WTC11 (cell line): ENCODE measurements around the gene CLEC18A. TPM values are rescaled to one million over a fixed set of nuclear protein-coding genes. Genes with fewer than 3 reads are reported as not detected.

Experiments used
- ATAC-seq: fragments of 200-7000 bp; cut with Tn5 transposase; 2 replicates; pipeline ENCODE4 v1.10.0; 2021; ENCODE audit warnings: mild to moderate bottlenecking, moderate library complexity
- CTCF ChIA-PET: fragments of 300-600 bp; sonication (Branson Sonifier 250); formaldehyde crosslinking; loops from one replicate; lab custom pipeline; 2021; ENCODE audit warnings: antibody characterized with exemption; lab: Charles Lee
- POLR2A ChIA-PET: fragments of 350-600 bp; sonication (Branson Sonifier 250); formaldehyde crosslinking; loops from one replicate; lab custom pipeline; 2021; ENCODE audit warnings: antibody characterized with exemption; lab: Charles Lee
- DNase-seq: peaks from one replicate; pipeline ENCODE4 v3.0.0; 2021; ENCODE audit warnings: low spot score
- H3K27ac Mint-ChIP-seq: 2 replicates; pipeline ENCODE4 v1.8.0; 2021; ENCODE audit warnings: mixed read lengths
- H3K27me3 Mint-ChIP-seq: 2 replicates; pipeline ENCODE4 v1.8.0; 2021; ENCODE audit warnings: low read depth, mild to moderate bottlenecking, moderate library complexity, mixed read lengths
- H3K36me3 Mint-ChIP-seq: 2 replicates; pipeline ENCODE4 v1.8.0; 2021; ENCODE audit warnings: mixed read lengths
- H3K4me1 Mint-ChIP-seq: 2 replicates; pipeline ENCODE4 v1.8.0; 2022; ENCODE audit warnings: mixed read lengths
- H3K4me3 Mint-ChIP-seq: 2 replicates; pipeline ENCODE4 v1.8.0; 2021; ENCODE audit warnings: mild to moderate bottlenecking, moderate library complexity, mixed read lengths
- H3K9me3 Mint-ChIP-seq: 2 replicates; pipeline ENCODE4 v1.8.0; 2021; ENCODE audit warnings: mixed read lengths
- CREM ChIP-seq: sonication (generic); formaldehyde crosslinking; IDR thresholded peaks from 2 replicates; pipeline ENCODE4 v1.8.1; 2022; ENCODE audit warnings: mild to moderate bottlenecking, missing genetic modification reagents, moderate library complexity
- IRF2 ChIP-seq: sonication (generic); formaldehyde crosslinking; IDR thresholded peaks from 2 replicates; pipeline ENCODE4 v1.8.0; 2022; ENCODE audit warnings: low read depth, missing genetic modification reagents, borderline replicate concordance
- JAZF1 ChIP-seq: fragments of 250-450 bp; sonication (Bioruptor Pico); IDR thresholded peaks from 2 replicates; pipeline ENCODE4 v1.9.0; 2021; ENCODE audit warnings: moderate library complexity, mild to moderate bottlenecking, inconsistent platforms
- KAT7 ChIP-seq: sonication (generic); formaldehyde crosslinking; IDR thresholded peaks from 2 replicates; pipeline ENCODE4 v1.8.1; 2023; ENCODE audit warnings: missing genetic modification reagents, mild to moderate bottlenecking, borderline replicate concordance
- OVOL2 ChIP-seq: fragments of 250-450 bp; sonication (Bioruptor Pico); IDR thresholded peaks from 2 replicates; pipeline ENCODE4 v1.9.0; 2021; ENCODE audit warnings: mild to moderate bottlenecking, borderline replicate concordance
- RORB ChIP-seq: fragments of 250-450 bp; sonication (Bioruptor Pico); IDR thresholded peaks from 2 replicates; pipeline ENCODE4 v1.9.0; 2021; ENCODE audit warnings: mild to moderate bottlenecking
- SMAD4 ChIP-seq: sonication (generic); formaldehyde crosslinking; IDR thresholded peaks from 2 replicates; pipeline ENCODE4 v1.8.0; 2022; ENCODE audit warnings: mild to moderate bottlenecking, missing genetic modification reagents
- TEAD1 ChIP-seq: sonication (generic); formaldehyde crosslinking; IDR thresholded peaks from 2 replicates; pipeline ENCODE4 v1.8.0; 2022; ENCODE audit warnings: mild to moderate bottlenecking, missing genetic modification reagents
- TP53 ChIP-seq: sonication (generic); formaldehyde crosslinking; IDR thresholded peaks from 2 replicates; pipeline ENCODE4 v1.8.1; 2023; ENCODE audit warnings: mild to moderate bottlenecking, missing genetic modification reagents
- ZNF671 ChIP-seq: fragments of 250-450 bp; sonication (Bioruptor Pico); IDR thresholded peaks from 2 replicates; pipeline ENCODE4 v1.8.0; 2021; ENCODE audit warnings: mild to moderate bottlenecking
- total RNA-seq: library from RNA; stranded (reverse); gene quantifications from 3 replicates; pipeline ENCODE4 v1.2.3, GENCODE V29; 2021
- TF ChIP-seq, protein P1 (sequence below): sonication (generic); formaldehyde crosslinking; IDR thresholded peaks from 2 replicates; pipeline ENCODE4 v1.8.0; 2023; ENCODE audit warnings: missing genetic modification reagents
- TF ChIP-seq, protein P2 (sequence below): sonication (generic); formaldehyde crosslinking; IDR thresholded peaks from 2 replicates; pipeline ENCODE4 v1.8.0; 2022; ENCODE audit warnings: mild to moderate bottlenecking, missing genetic modification reagents
- TF ChIP-seq, protein P3 (sequence below): fragments of 200-600 bp; IDR thresholded peaks from 2 replicates; pipeline ENCODE4 v1.8.0; 2022; ENCODE audit warnings: antibody characterized with exemption
- TF ChIP-seq, protein P4 (sequence below): sonication (generic); formaldehyde crosslinking; IDR thresholded peaks from 2 replicates; pipeline ENCODE4 v1.8.1; 2023; ENCODE audit warnings: mild to moderate bottlenecking, missing genetic modification reagents
- TF ChIP-seq, protein P5 (sequence below): sonication (generic); formaldehyde crosslinking; IDR thresholded peaks from 2 replicates; pipeline ENCODE4 v1.8.0; 2022; ENCODE audit warnings: mild to moderate bottlenecking, missing genetic modification reagents
- TF ChIP-seq, protein P6 (sequence below): fragments of 250-450 bp; sonication (Bioruptor Pico); conservative IDR thresholded peaks from 2 replicates; pipeline ENCODE4 v1.9.0; 2021; ENCODE audit warnings: mild to moderate bottlenecking
- TF ChIP-seq, protein P7 (sequence below): sonication (generic); formaldehyde crosslinking; IDR thresholded peaks from 2 replicates; pipeline ENCODE4 v1.8.1; 2022; ENCODE audit warnings: mild to moderate bottlenecking, missing genetic modification reagents, moderate library complexity, borderline replicate concordance
- TF ChIP-seq, protein P8 (sequence below): fragments of 250-450 bp; sonication (Bioruptor Pico); IDR thresholded peaks from 2 replicates; pipeline ENCODE4 v1.9.0; 2021; ENCODE audit warnings: moderate library complexity, mild to moderate bottlenecking, inconsistent platforms, borderline replicate concordance

CLEC18A gene
- total RNA-seq, 1 experiment from 2014 or later: 0.26 TPM

DNA sequence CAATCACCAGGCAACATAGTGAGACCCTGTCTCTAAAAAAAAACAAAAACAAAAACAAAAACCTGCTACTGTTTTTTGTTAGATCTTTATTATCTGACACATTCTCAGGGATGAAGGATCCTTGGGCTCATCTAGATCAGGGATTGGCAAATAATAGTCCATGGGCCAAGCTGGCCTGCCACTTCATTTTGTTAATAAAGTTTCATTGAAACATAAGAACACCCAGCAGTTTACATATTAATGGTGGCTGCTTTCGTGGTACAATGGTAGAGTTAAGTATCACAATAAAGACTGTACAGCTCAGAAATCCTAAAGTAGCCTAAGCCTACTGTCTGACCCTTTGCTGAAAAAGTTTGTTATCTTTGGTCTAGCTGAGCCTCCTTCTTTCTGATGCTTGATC, 32.9 kb upstream of the CLEC18A start:
- peaks cover 16% of the 10 kb centered on the region for H3K4me1 Mint-ChIP-seq
- no peak for DNase-seq
- no peaks in the 10 kb centered on the region for H3K27me3 Mint-ChIP-seq
- no peaks in the 10 kb centered on the region for H3K9me3 Mint-ChIP-seq
- no peak for ATAC-seq
- no peak overlapping the region for H3K4me3 Mint-ChIP-seq
- ChIA-PET POLR2A (no interaction called here), CTCF (interaction anchor here (0.9 to 1.9 kb wide), 3 partner anchors 12 to 163 kb away, joined by 3 to 5 read pairs (median 4); partner anchors contain the start of gene NOB1)
- H3K27ac Mint-ChIP-seq: peak overlapping the region; percentile 91
- no peaks in the 10 kb centered on the region; the same call in 1 of the 2 replicates for H3K36me3 Mint-ChIP-seq
- no peak for TF ChIP-seq IRF2 (CRISPR knock-in tag)
- TF ChIP-seq, protein P1, sequence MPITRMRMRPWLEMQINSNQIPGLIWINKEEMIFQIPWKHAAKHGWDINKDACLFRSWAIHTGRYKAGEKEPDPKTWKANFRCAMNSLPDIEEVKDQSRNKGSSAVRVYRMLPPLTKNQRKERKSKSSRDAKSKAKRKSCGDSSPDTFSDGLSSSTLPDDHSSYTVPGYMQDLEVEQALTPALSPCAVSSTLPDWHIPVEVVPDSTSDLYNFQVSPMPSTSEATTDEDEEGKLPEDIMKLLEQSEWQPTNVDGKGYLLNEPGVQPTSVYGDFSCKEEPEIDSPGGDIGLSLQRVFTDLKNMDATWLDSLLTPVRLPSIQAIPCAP: no peak
- TF ChIP-seq, all 79 proteins: peak for 0

DNA sequence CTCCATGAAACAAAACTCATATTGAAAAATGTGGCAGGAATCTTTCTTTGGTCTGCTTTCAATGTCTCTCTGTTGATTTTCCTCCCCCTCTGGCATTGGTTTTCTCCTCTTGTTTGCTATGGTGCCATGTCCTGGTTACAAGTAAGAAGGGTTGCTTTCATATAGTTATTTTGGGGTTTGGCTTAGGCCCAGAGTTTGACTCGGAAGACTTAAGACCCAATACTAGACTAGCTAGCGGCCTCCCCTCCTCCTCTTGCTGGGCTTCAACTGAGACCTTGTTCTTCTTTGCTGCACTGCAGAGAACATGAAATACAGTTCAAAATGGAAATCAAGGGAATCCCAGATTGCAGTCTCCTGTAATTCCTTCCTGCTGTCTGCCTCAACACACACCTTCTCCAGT, 30.0 kb upstream of the CLEC18A start:
- DNase-seq (no peak), ATAC-seq (no peak)
- CTCF ChIA-PET: interaction anchor here (2.1 kb wide), 1 partner anchor 9 kb away, joined by 12 read pairs; no protein-coding TSS in a partner anchor
- Mint-ChIP-seq H3K27me3 (no peaks in the 10 kb centered on the region), H3K9me3 (no peaks in the 10 kb centered on the region), H3K4me1 (peaks cover 30% of the 10 kb centered on the region), H3K4me3 (no peak overlapping the region), H3K27ac (no peak overlapping the region), H3K36me3 (no peaks in the 10 kb centered on the region; the same call in 1 of the 2 replicates)
- POLR2A ChIA-PET: no interaction called here
- no peak for TF ChIP-seq RORB (CRISPR knock-in tag)
- no peak for TF ChIP-seq JAZF1 (CRISPR knock-in tag)
- TF ChIP-seq OVOL2 (CRISPR knock-in tag): no peak
- no peak for TF ChIP-seq TP53 (CRISPR knock-in tag)
- TF ChIP-seq, protein P2, sequence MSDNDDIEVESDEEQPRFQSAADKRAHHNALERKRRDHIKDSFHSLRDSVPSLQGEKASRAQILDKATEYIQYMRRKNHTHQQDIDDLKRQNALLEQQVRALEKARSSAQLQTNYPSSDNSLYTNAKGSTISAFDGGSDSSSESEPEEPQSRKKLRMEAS (CRISPR knock-in tag): no peak
- TF ChIP-seq ZNF671: no peak
- TF ChIP-seq, protein P3, sequence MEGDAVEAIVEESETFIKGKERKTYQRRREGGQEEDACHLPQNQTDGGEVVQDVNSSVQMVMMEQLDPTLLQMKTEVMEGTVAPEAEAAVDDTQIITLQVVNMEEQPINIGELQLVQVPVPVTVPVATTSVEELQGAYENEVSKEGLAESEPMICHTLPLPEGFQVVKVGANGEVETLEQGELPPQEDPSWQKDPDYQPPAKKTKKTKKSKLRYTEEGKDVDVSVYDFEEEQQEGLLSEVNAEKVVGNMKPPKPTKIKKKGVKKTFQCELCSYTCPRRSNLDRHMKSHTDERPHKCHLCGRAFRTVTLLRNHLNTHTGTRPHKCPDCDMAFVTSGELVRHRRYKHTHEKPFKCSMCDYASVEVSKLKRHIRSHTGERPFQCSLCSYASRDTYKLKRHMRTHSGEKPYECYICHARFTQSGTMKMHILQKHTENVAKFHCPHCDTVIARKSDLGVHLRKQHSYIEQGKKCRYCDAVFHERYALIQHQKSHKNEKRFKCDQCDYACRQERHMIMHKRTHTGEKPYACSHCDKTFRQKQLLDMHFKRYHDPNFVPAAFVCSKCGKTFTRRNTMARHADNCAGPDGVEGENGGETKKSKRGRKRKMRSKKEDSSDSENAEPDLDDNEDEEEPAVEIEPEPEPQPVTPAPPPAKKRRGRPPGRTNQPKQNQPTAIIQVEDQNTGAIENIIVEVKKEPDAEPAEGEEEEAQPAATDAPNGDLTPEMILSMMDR: no peak
- TF ChIP-seq CREM (CRISPR knock-in tag): no peak
- TF ChIP-seq KAT7: no peak
- TF ChIP-seq, protein P4, sequence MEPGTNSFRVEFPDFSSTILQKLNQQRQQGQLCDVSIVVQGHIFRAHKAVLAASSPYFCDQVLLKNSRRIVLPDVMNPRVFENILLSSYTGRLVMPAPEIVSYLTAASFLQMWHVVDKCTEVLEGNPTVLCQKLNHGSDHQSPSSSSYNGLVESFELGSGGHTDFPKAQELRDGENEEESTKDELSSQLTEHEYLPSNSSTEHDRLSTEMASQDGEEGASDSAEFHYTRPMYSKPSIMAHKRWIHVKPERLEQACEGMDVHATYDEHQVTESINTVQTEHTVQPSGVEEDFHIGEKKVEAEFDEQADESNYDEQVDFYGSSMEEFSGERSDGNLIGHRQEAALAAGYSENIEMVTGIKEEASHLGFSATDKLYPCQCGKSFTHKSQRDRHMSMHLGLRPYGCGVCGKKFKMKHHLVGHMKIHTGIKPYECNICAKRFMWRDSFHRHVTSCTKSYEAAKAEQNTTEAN: no peak
- TF ChIP-seq, protein P5, sequence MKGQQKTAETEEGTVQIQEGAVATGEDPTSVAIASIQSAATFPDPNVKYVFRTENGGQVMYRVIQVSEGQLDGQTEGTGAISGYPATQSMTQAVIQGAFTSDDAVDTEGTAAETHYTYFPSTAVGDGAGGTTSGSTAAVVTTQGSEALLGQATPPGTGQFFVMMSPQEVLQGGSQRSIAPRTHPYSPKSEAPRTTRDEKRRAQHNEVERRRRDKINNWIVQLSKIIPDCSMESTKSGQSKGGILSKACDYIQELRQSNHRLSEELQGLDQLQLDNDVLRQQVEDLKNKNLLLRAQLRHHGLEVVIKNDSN (CRISPR knock-in tag): no peak
- TF ChIP-seq, protein P6, sequence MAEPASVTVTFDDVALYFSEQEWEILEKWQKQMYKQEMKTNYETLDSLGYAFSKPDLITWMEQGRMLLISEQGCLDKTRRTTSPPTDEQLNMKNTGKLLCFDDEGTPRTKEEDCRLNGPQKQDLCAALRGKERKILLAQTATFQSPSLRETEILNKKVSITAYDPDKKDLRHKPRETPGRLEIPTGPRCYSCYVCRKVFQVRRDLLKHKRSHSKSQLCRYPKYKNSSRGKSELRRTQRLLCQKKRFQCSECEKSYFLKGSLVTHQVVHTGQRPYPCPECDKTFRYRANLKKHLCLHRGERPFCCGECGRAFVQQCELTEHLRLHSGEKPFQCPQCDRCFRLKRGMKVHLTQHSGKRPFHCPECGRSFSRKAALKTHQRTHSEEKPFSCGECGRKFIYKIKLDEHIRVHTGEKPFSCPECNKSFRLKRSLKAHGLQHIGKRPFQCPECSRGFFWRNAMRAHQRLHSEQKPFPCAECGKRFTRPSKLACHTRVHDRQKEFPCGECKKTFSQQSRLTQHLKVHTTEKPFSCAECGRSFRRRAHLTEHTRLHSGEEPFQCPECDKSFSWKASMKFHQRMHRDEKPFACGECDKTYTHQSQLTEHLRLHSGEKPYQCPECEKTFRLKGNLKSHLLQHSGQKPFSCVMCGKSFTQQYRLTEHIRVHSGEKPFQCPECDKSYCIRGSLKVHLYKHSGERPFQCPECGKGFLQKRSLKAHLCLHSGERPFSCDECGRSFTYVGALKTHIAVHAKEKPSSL: no peak
- TF ChIP-seq SMAD4 (CRISPR knock-in tag): no peak

DNA sequence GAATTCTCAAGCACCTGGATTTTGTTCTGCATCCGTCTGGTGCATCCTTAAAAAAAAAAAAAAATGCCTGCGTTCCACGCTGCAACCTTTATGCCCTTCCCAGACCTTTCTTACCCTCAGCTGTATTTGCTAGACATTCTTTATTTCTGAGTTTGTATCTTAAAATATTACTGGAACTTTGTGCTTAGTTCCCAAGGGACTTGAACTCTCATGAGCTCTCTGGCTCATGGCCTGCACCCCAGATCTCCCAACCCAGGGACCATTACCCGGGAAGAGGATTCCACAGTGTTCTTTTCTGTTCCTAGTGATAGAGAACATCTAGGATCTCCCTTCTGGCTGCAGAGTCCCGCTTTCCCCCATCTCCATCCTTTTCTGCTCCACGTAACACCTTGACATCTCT, 28.9 kb upstream of the CLEC18A start:
- no peak overlapping the region for H3K27ac Mint-ChIP-seq
- ChIA-PET POLR2A (no interaction called here), CTCF (no interaction called here)
- no peaks in the 10 kb centered on the region for H3K27me3 Mint-ChIP-seq
- ATAC-seq: no peak
- no peaks in the 10 kb centered on the region; the same call in 1 of the 2 replicates for H3K36me3 Mint-ChIP-seq
- H3K4me3 Mint-ChIP-seq: no peak overlapping the region
- H3K9me3 Mint-ChIP-seq: no peaks in the 10 kb centered on the region
- no peak for DNase-seq
- TF ChIP-seq IRF2 (CRISPR knock-in tag): no peak
- TF ChIP-seq, protein P7, sequence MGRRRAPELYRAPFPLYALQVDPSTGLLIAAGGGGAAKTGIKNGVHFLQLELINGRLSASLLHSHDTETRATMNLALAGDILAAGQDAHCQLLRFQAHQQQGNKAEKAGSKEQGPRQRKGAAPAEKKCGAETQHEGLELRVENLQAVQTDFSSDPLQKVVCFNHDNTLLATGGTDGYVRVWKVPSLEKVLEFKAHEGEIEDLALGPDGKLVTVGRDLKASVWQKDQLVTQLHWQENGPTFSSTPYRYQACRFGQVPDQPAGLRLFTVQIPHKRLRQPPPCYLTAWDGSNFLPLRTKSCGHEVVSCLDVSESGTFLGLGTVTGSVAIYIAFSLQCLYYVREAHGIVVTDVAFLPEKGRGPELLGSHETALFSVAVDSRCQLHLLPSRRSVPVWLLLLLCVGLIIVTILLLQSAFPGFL (CRISPR knock-in tag): no peak
- no peak for TF ChIP-seq TEAD1 (CRISPR knock-in tag)
- TF ChIP-seq, protein P8, sequence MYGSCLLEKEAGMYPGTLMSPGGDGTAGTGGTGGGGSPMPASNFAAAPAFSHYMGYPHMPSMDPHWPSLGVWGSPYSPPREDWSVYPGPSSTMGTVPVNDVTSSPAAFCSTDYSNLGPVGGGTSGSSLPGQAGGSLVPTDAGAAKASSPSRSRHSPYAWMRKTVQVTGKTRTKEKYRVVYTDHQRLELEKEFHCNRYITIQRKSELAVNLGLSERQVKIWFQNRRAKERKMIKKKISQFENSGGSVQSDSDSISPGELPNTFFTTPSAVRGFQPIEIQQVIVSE (CRISPR knock-in tag): no peak
- no peak for TF ChIP-seq SMAD4 (CRISPR knock-in tag)
- peaks cover 38% of the 10 kb centered on the region for H3K4me1 Mint-ChIP-seq
